GM21825 (cell line): ENCODE data around the gene GOLGA1.
"Not testable (repeated sequence)": the region's sequence is repeated elsewhere in the genome, so short reads cannot be mapped to it uniquely, and the experiment has no call there.

ENCODE experiments used
- ATAC-seq: cut with Tn5 transposase; IDR thresholded peaks from one replicate; pipeline ENCODE4 v1.9.1; 2021; ENCODE audit warnings: mild to moderate bottlenecking, moderate library complexity; ENCODE audit not compliant: unreplicated experiment

GOLGA1 gene

GRCh38 chr9:124861342-124862229, 79.3 kb downstream of the GOLGA1 start, which contains the start of the genes ARPC5L and RPL35:
ARPC5L (plus strand) TSS chr9:124862130; CDS start chr9:124869291, 7,161 bp downstream.
RPL35 (minus strand) TSS chr9:124861957; CDS start chr9:124861912, 45 bp downstream.
- peak; percentile 90 for ATAC-seq

- ATAC-seq = no peak
These were observed 80.1 kb downstream of the GOLGA1 start for GRCh38 chr9:124860582-124861341.

GRCh38 chr9:124859803-124860581, 80.9 kb downstream of the GOLGA1 start:
- no peak for ATAC-seq

- no peak for ATAC-seq
These were observed 82.4 kb downstream of the GOLGA1 start for GRCh38 chr9:124858330-124859046.

GRCh38 chr9:124857533-124858162, 83.2 kb downstream of the GOLGA1 start:
- no peak for ATAC-seq

GRCh38 chr9:124855944-124856765, 84.7 kb downstream of the GOLGA1 start:
- no peak for ATAC-seq

- no peak for ATAC-seq
These were observed 85.3 kb downstream of the GOLGA1 start for GRCh38 chr9:124855566-124855943.

GRCh38 chr9:124854822-124855221, 86.1 kb downstream of the GOLGA1 start:
- ATAC-seq = no peak

GRCh38 chr9:124854161-124854560, 86.7 kb downstream of the GOLGA1 start:
- ATAC-seq = no peak

- no peak for ATAC-seq
These were observed 87.2 kb downstream of the GOLGA1 start for GRCh38 chr9:124853605-124854143.

GRCh38 chr9:124852829-124853531, 87.9 kb downstream of the GOLGA1 start, which contains the start of gene WDR38:
WDR38 (plus strand) TSS chr9:124853460; CDS start chr9:124853532, 72 bp downstream.
- peak; percentile 69 for ATAC-seq

GRCh38 chr9:124852121-124852828, 88.6 kb downstream of the GOLGA1 start:
- ATAC-seq = no peak

GRCh38 chr9:124849801-124850200, 91.1 kb downstream of the GOLGA1 start:
- no peak for ATAC-seq

GRCh38 chr9:124846969-124847368, 93.9 kb downstream of the GOLGA1 start:
- ATAC-seq = no peak

- not testable (repeated sequence) for ATAC-seq
These were observed 94.4 kb downstream of the GOLGA1 start for GRCh38 chr9:124846467-124846866.

- ATAC-seq = no peak
These were observed 96.6 kb downstream of the GOLGA1 start for GRCh38 chr9:124844291-124844690.

- no peak for ATAC-seq
These were observed 97.3 kb downstream of the GOLGA1 start for GRCh38 chr9:124843456-124844034.
